ENCODE results near the gene OGA.

The OGA gene

DNA sequence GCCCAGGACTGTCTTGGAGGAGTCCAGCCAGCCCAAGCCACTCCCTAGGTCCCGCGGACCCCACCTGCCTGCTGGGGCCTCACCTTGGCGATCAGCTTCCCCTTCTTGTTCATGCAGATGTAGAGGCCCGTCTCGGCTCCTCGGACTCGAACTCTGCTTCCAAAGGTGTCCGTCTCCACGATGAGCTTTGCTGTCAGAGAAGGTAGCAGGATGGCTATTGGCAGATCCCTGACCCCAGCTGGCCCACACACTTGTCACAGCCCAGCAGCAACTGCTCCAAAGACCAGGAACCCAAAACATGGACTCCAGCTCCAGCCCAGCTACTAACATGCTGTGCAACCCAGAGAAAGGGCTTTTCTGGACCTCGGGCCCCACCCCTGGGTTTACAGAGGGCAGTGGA, 46.9 kb downstream of the OGA start:
- TF ChIP-seq, protein P1, sequence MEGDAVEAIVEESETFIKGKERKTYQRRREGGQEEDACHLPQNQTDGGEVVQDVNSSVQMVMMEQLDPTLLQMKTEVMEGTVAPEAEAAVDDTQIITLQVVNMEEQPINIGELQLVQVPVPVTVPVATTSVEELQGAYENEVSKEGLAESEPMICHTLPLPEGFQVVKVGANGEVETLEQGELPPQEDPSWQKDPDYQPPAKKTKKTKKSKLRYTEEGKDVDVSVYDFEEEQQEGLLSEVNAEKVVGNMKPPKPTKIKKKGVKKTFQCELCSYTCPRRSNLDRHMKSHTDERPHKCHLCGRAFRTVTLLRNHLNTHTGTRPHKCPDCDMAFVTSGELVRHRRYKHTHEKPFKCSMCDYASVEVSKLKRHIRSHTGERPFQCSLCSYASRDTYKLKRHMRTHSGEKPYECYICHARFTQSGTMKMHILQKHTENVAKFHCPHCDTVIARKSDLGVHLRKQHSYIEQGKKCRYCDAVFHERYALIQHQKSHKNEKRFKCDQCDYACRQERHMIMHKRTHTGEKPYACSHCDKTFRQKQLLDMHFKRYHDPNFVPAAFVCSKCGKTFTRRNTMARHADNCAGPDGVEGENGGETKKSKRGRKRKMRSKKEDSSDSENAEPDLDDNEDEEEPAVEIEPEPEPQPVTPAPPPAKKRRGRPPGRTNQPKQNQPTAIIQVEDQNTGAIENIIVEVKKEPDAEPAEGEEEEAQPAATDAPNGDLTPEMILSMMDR (IDR thresholded peaks at IDR 0.05; ENCODE audit: insufficient read depth, low read depth, low read length, missing control alignments), result no peak
- H3K4me3 ChIP-seq (ENCODE audit: low read length), result no peak overlapping the region
- DNase-seq (ENCODE audit: low read depth), result no peak

DNA sequence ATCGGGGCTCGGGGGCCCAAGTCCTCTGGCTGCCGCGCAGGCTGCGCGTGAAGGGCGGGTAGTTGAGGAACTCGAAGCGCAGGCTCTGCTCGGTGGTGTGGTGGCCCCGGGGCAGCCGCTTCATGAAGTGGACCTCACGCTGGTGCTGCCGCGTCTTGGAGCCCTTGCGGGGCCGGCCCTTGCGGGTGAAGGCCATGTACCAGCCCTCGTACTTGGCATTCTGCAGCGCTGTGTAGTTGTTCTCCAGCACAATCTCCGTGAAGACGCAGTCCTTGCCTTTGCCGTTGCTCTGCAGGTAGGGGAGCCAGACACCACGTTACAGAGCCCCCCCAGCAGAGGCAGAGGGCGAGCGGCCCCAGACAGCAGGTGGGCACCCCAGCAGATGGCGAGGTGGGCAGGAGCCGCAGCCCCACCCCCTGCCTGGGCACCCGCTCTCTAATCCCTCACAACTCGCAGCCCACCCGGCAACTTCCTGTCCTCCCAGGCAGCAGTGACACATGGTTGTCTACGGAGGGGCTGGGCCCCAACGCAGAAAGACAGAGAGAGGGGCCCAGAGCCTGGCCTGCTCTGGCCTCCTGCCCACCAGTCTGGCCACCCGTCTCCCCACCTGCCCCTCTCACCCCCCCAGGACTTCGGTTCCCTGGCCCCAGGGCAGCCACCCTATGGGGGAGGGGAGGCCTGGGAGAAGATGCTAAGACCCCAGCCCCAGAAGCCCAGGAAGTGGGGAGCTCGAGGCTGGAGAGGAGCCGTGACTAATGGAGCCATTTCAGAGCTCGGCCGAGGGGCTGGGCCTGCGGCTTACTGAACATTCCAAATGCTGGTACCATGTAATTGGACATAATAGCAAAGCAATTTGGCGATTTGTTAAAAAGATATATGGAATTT, 47.7 kb downstream of the OGA start:
- H3K4me3 ChIP-seq (ENCODE audit: low read length), result no peak overlapping the region

DNA sequence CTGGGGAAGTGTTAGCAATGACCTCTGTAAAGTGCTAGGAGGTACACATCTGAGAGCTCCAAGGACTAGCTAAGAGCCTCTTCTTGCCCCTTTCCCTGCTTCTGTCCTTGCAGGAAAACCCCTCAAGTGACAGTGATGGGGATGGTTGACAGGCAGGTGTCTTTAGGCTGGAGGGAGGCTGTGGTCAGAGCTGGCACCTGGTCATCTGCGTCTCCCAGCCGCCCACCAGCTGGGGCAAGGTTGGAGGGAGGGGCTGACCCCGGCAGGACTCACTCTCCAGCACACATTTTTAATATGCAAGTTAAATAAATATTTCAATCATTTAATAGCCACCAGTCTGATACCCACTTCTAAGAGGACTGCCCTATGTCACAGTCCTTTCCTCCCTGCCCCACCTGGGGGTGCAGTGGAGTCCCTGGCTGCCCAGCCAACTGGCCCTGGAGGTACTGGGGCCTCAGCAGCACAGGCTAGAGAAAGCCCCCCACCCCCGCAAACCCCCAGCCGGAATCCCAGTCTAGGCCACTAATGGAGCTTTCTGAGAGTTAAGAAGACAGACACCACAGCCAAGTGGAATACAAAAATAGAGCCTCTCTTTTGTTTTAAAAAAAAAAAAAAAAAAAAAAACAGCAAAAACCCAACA, 48.6 kb downstream of the OGA start:
- no peak for DNase-seq (ENCODE audit: low read depth)
- H3K4me3 ChIP-seq (ENCODE audit: low read length), result no peak overlapping the region
- TF ChIP-seq, protein P1 (IDR thresholded peaks at IDR 0.05; ENCODE audit: insufficient read depth, low read depth, low read length, missing control alignments), result no peak

More for the DNA sequence above, 47.7 kb downstream of the OGA start:
- DNase-seq (ENCODE audit: low read depth), result no peak
- TF ChIP-seq, protein P1 (IDR thresholded peaks at IDR 0.05; ENCODE audit: insufficient read depth, low read depth, low read length, missing control alignments), result no peak

DNA sequence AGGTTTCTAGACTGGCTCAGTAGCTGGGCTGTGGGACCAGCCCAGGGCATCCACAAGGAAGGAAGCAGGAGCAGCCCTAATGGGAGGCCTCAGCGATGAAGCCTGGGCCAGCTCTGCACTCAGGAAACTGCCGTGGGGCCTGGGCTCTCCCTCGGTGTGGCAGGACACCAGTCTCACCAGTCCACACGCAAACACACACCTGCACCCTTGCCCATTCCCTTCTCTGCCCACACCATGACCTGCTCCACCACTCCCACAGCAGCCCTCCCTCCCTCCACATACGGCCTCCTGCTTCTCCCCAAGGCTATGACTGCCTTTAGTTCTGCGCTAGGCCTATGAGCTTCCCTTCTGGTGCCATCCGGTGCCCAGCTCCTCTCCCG, 49.5 kb downstream of the OGA start:
- TF ChIP-seq, protein P1 (IDR thresholded peaks at IDR 0.05; ENCODE audit: insufficient read depth, low read depth, low read length, missing control alignments), result no peak
- no peak overlapping the region for H3K4me3 ChIP-seq (ENCODE audit: low read length)
- DNase-seq (ENCODE audit: low read depth), result no peak

DNA sequence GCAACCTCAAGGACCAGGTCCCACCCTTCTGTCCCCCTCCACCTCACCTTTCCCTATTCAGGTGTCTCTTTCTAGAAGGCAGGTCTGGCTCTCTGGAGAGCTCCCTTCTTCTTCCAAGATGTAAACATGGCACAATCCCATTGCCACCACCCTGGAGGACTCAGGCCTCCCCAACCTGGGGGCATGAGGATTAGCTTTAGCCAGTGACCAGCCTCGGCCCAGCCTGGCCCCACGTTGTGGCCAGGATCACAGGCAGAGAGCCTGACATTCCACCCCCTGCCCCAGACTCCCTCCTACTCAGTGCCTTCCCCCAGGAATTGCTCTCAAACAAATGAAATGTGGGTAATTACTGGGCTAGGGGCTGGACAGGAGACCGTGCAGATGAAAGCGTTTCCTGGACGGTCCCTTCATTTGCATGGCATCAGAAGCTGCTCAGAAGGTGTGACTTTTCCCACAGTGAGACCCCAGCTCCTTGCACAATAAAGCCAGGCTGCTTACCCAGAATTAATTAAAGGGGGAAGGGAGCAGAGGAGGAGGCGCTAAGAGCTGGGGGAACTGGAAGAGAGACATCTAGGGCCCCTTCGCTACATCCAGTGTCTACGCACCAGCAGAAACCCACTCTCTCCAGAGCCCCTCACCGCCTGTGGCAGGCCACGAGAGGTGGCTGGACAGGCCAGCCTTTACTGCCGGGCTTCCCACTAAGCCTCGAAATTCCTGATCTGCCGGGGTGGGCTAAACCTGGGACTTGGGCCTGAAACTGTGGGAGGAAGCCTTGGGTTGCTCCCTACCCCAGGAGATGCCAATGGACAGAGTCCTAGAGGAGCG, 50.1 kb downstream of the OGA start:
- no peak for DNase-seq (ENCODE audit: low read depth)
- H3K4me3 ChIP-seq (ENCODE audit: low read length), result no peak overlapping the region
- TF ChIP-seq, protein P1 (IDR thresholded peaks at IDR 0.05; ENCODE audit: insufficient read depth, low read depth, low read length, missing control alignments), result no peak

DNA sequence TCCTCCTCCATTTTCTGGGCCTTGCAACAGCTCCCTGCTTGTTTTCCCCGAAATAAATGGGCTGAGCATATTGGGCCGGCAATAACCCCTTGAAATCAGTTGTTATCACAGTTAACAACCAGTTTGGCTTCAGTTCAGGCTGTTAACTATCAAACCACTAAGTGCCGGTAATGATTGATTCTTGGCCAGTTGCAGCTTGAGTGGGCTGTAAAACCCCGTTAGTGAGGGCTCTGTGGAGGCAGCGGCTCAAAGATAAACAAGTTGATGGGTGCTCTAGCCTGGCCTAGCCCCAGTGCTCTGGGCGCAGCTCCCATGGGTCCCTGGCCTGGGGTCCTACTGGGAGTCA, 50.7 kb downstream of the OGA start:
- no peak for DNase-seq (ENCODE audit: low read depth)
- TF ChIP-seq, protein P1 (IDR thresholded peaks at IDR 0.05; ENCODE audit: insufficient read depth, low read depth, low read length, missing control alignments), result no peak
- no peak overlapping the region for H3K4me3 ChIP-seq (ENCODE audit: low read length)
